ENCODE results near the gene ELK3. TPM values are rescaled to one million over a fixed set of nuclear protein-coding genes. Genes with fewer than 3 reads are reported as not detected.

The ELK3 gene
- total RNA-seq = 30.2 TPM

GRCh38 chr12:96193725-96194575, at the start of gene ELK3:
Gene ELK3, plus strand, starts transcription at chr12:96194375.
- peak; percentile 74 for DNase-seq (ENCODE audit: low spot score)
- intact Hi-C loops (cut with DNase I) = no loop called here
- ATAC-seq = peak; percentile 67

GRCh38 chr12:96146747-96147146, 47.4 kb upstream of the ELK3 start:
- no peak for ATAC-seq
- intact Hi-C loops (cut with DNase I) = no loop called here

GRCh38 chr12:96150442-96150841, 43.7 kb upstream of the ELK3 start:
- no peak for ATAC-seq
- no peak for DNase-seq (ENCODE audit: low spot score)

More at GRCh38 chr12:96146747-96147146, 47.4 kb upstream of the ELK3 start:
- no peak for DNase-seq (ENCODE audit: low spot score)

GRCh38 chr12:96152164-96152563, 42.0 kb upstream of the ELK3 start:
- DNase-seq (ENCODE audit: low spot score) (no peak), ATAC-seq (no peak)
- intact Hi-C loops (cut with DNase I) = no loop called here

More at GRCh38 chr12:96150442-96150841, 43.7 kb upstream of the ELK3 start:
- intact Hi-C loops (cut with DNase I) = no loop called here

- DNase-seq (ENCODE audit: low spot score) (no peak), ATAC-seq (no peak)
- intact Hi-C loops (cut with DNase I) = no loop called here
Observed at GRCh38 chr12:96153131-96153725, 40.9 kb upstream of the ELK3 start.

GRCh38 chr12:96155181-96155580, 39.0 kb upstream of the ELK3 start:
- DNase-seq (ENCODE audit: low spot score) (no peak), ATAC-seq (no peak)
- intact Hi-C loops (cut with DNase I) = no loop called here

- ATAC-seq (no peak), DNase-seq (ENCODE audit: low spot score) (no peak)
- intact Hi-C loops (cut with DNase I) = no loop called here
Observed at GRCh38 chr12:96155781-96156180, 38.4 kb upstream of the ELK3 start.

GRCh38 chr12:96156211-96156610, 38.0 kb upstream of the ELK3 start:
- ATAC-seq = no peak
- intact Hi-C loops (cut with DNase I) = no loop called here

GRCh38 chr12:96157427-96157826, 36.7 kb upstream of the ELK3 start:
- DNase-seq (ENCODE audit: low spot score) = no peak

More at GRCh38 chr12:96156211-96156610, 38.0 kb upstream of the ELK3 start:
- no peak for DNase-seq (ENCODE audit: low spot score)

GRCh38 chr12:96164951-96165811, 29.0 kb upstream of the ELK3 start:
- DNase-seq (ENCODE audit: low spot score) (no peak), ATAC-seq (no peak)
- intact Hi-C loops (cut with DNase I) = no loop called here

More at GRCh38 chr12:96157427-96157826, 36.7 kb upstream of the ELK3 start:
- no peak for ATAC-seq
- intact Hi-C loops (cut with DNase I) = no loop called here

- intact Hi-C loops (cut with DNase I) = no loop called here
- no peak for DNase-seq (ENCODE audit: low spot score)
- no peak for ATAC-seq
Observed at GRCh38 chr12:96166765-96167164, 27.4 kb upstream of the ELK3 start.

GRCh38 chr12:96167492-96167891, 26.7 kb upstream of the ELK3 start:
- no peak for DNase-seq (ENCODE audit: low spot score)
- no peak for ATAC-seq
- intact Hi-C loops (cut with DNase I) = no loop called here

- no peak for ATAC-seq
- intact Hi-C loops (cut with DNase I) = no loop called here
Observed at GRCh38 chr12:96170328-96170727, 23.8 kb upstream of the ELK3 start.

GRCh38 chr12:96170762-96171161, 23.4 kb upstream of the ELK3 start:
- ATAC-seq (no peak), DNase-seq (ENCODE audit: low spot score) (no peak)
- intact Hi-C loops (cut with DNase I) = no loop called here

More at GRCh38 chr12:96170328-96170727, 23.8 kb upstream of the ELK3 start:
- no peak for DNase-seq (ENCODE audit: low spot score)

- intact Hi-C loops (cut with DNase I) = no loop called here
- DNase-seq (ENCODE audit: low spot score) (no peak), ATAC-seq (no peak)
Observed at GRCh38 chr12:96171905-96172304, 22.3 kb upstream of the ELK3 start.

GRCh38 chr12:96172981-96173380, 21.2 kb upstream of the ELK3 start:
- DNase-seq (ENCODE audit: low spot score) (no peak), ATAC-seq (no peak)
- intact Hi-C loops (cut with DNase I) = no loop called here

- intact Hi-C loops (cut with DNase I) = no loop called here
- ATAC-seq (no peak), DNase-seq (ENCODE audit: low spot score) (no peak)
Observed at GRCh38 chr12:96176575-96176974, 17.6 kb upstream of the ELK3 start.

- intact Hi-C loops (cut with DNase I) = no loop called here
- ATAC-seq = no peak
- no peak for DNase-seq (ENCODE audit: low spot score)
Observed at GRCh38 chr12:96177013-96177412, 17.2 kb upstream of the ELK3 start.

- ATAC-seq (no peak), DNase-seq (ENCODE audit: low spot score) (no peak)
- intact Hi-C loops (cut with DNase I) = no loop called here
Observed at GRCh38 chr12:96183734-96184370, 10.3 kb upstream of the ELK3 start.

Data from sciatic nerve (tissue), 2 donors.